Upper lobe of right lung (tissue), 1 donor: ENCODE results near the gene RDH13. TPM values are rescaled to one million over a fixed set of nuclear protein-coding genes. Genes with fewer than 3 reads are reported as not detected.

Experiments used
- ATAC-seq: fragments of 200-7000 bp; cut with Tn5 transposase; one replicate; pipeline ENCODE4 v1.9.1; 2020; ENCODE audit warnings: mild to moderate bottlenecking, moderate library complexity
- DNase-seq: peaks from one replicate; pipeline ENCODE4 v3.0.0-alpha.2; 2020
- H3K27ac ChIP-seq: fragments of 200-600 bp; one replicate; pipeline ENCODE4 v1.8.0; 2022
- H3K27me3 ChIP-seq: fragments of 200-600 bp; one replicate; pipeline ENCODE4 v1.8.0; 2022; ENCODE audit warnings: mild to moderate bottlenecking
- H3K36me3 ChIP-seq: fragments of 200-600 bp; one replicate; pipeline ENCODE4 v1.8.0; 2022
- H3K4me1 ChIP-seq: fragments of 200-600 bp; one replicate; pipeline ENCODE4 v1.8.0; 2022
- H3K4me3 ChIP-seq: fragments of 200-600 bp; one replicate; pipeline ENCODE4 v1.8.0; 2022; ENCODE audit warnings: mild to moderate bottlenecking
- H3K9me3 ChIP-seq: fragments of 200-600 bp; one replicate; pipeline ENCODE4 v1.8.0; 2022
- CTCF ChIP-seq: fragments of 200-600 bp; IDR thresholded peaks from one replicate; pipeline ENCODE4 v1.8.0; 2022; ENCODE audit warnings: antibody characterized with exemption
- intact Hi-C: fragments of 100-400 bp; cut with DNase I; formaldehyde crosslinking; loops from one replicate; pipeline ENCODE4 v1.11.0; 2022
- total RNA-seq: library from RNA; stranded (reverse); fragmentation: NEBNext Ultra II Directional; extraction: Animal tissue kit (Norgen Biotek cat#: 25700); gene quantifications from one replicate; pipeline ENCODE4 v1.2.1, GENCODE V29; 2021
- donor health status: DM: no; HTN: yes; CAD: no; lungs with severe emphysema.

Gene RDH13
- total RNA-seq, 1 donor from 2014 or later, result 30.0 TPM

GRCh38 chr19:55047951-55048350 lies 15.0 kb downstream of the RDH13 start:
- ATAC-seq (no peak), DNase-seq (no peak)
- TF ChIP-seq CTCF, result no peak

GRCh38 chr19:55046975-55047622 lies 15.8 kb downstream of the RDH13 start:
- Histone ChIP-seq H3K9me3 (no peaks in the 10 kb centered on the region), H3K27ac (no peak overlapping the region), H3K4me1 (no peaks in the 10 kb centered on the region), H3K36me3 (peaks cover 78% of the 10 kb centered on the region), H3K4me3 (no peak overlapping the region), H3K27me3 (no peaks in the 10 kb centered on the region)
- DNase-seq (no peak), ATAC-seq (peak; percentile 19)
- TF ChIP-seq CTCF, result no peak
- intact Hi-C loops, result no loop called here

More at GRCh38 chr19:55047951-55048350, 15.0 kb downstream of the RDH13 start:
- Histone ChIP-seq H3K36me3 (peaks cover 80% of the 10 kb centered on the region), H3K4me1 (no peaks in the 10 kb centered on the region), H3K27me3 (no peaks in the 10 kb centered on the region), H3K4me3 (no peak overlapping the region), H3K27ac (no peak overlapping the region), H3K9me3 (no peaks in the 10 kb centered on the region)
- intact Hi-C loops, result no loop called here

- ATAC-seq, result no peak
- no peak overlapping the region for H3K27ac ChIP-seq
- H3K36me3 ChIP-seq, result peaks cover 65% of the 10 kb centered on the region
- TF ChIP-seq CTCF, result no peak
- H3K4me3 ChIP-seq, result no peak overlapping the region
- intact Hi-C loops, result no loop called here
- H3K9me3 ChIP-seq, result no peaks in the 10 kb centered on the region
- peak; percentile 58 for DNase-seq
- no peaks in the 10 kb centered on the region for H3K4me1 ChIP-seq
- no peaks in the 10 kb centered on the region for H3K27me3 ChIP-seq
These were observed 17.9 kb downstream of the RDH13 start for GRCh38 chr19:55044771-55045716.

GRCh38 chr19:55044286-55044685 lies 18.7 kb downstream of the RDH13 start:
- DNase-seq, result peak; percentile 22
- H3K4me3 ChIP-seq, result no peak overlapping the region
- H3K4me1 ChIP-seq, result no peaks in the 10 kb centered on the region
- intact Hi-C loops, result no loop called here
- H3K27me3 ChIP-seq, result no peaks in the 10 kb centered on the region
- ATAC-seq, result no peak
- H3K9me3 ChIP-seq, result no peaks in the 10 kb centered on the region
- no peak overlapping the region for H3K27ac ChIP-seq
- H3K36me3 ChIP-seq, result peaks cover 63% of the 10 kb centered on the region
- TF ChIP-seq CTCF, result no peak

- Histone ChIP-seq H3K9me3 (no peaks in the 10 kb centered on the region), H3K4me3 (no peak overlapping the region), H3K36me3 (peaks cover 47% of the 10 kb centered on the region), H3K4me1 (no peaks in the 10 kb centered on the region), H3K27me3 (no peaks in the 10 kb centered on the region), H3K27ac (no peak overlapping the region)
- DNase-seq (peak; percentile 34), ATAC-seq (no peak)
- no peak for TF ChIP-seq CTCF
- intact Hi-C loops, result no loop called here
These were observed 20.3 kb downstream of the RDH13 start for GRCh38 chr19:55042688-55043087.
